RWPE1 (cell line): Measurements from ENCODE around the gene SEL1L2.

Experiments used
- CTCF ChIA-PET: fragments of 350-600 bp; sonication (Branson Sonifier 250); formaldehyde crosslinking; extraction: SDS; loops from one replicate; lab custom pipeline; 2021; lab: Yijun Ruan, JAX
- POLR2A ChIA-PET: fragments of 400-600 bp; formaldehyde crosslinking; extraction: SDS; loops from one replicate; lab custom pipeline; 2020; ENCODE audit warnings: antibody characterized with exemption; ENCODE audit not compliant: low non-redundant PET; lab: Yijun Ruan, JAX
- DNase-seq: peaks from one replicate; pipeline ENCODE4 v3.0.0; 2012; ENCODE audit warnings: low spot score
- H3K27ac ChIP-seq: fragments of 450-650 bp; 2 replicates; pipeline ENCODE4 v1.5.1; 2017
- CTCF ChIP-seq: fragments of 450-650 bp; conservative IDR thresholded peaks from 2 replicates; pipeline ENCODE4 v1.5.1; 2017; ENCODE audit warnings: low read depth, mild to moderate bottlenecking

SEL1L2 gene

GRCh38 chr20:13816757-13817156, 173.7 kb downstream of the SEL1L2 start:
- ChIA-PET POLR2A (no interaction called here), CTCF (no interaction called here)
- DNase-seq, result peak; percentile 26
- TF ChIP-seq CTCF, result no peak
- H3K27ac ChIP-seq, result no peak overlapping the region

- POLR2A ChIA-PET, result no interaction called here
- no peak for TF ChIP-seq CTCF
- H3K27ac ChIP-seq, result no peak overlapping the region
- DNase-seq, result no peak
- CTCF ChIA-PET, result no interaction called here
These were observed 175.7 kb downstream of the SEL1L2 start for GRCh38 chr20:13814672-13815071.

- no peak for TF ChIP-seq CTCF
- no peak for DNase-seq
- ChIA-PET POLR2A (no interaction called here), CTCF (no interaction called here)
- H3K27ac ChIP-seq, result no peak overlapping the region
These were observed 176.5 kb downstream of the SEL1L2 start for GRCh38 chr20:13813910-13814309.

GRCh38 chr20:13810446-13810845, 180.0 kb downstream of the SEL1L2 start:
- CTCF ChIA-PET, result no interaction called here
- DNase-seq, result no peak
- H3K27ac ChIP-seq, result no peak overlapping the region
- POLR2A ChIA-PET, result no interaction called here
- TF ChIP-seq CTCF, result no peak

GRCh38 chr20:13809855-13810254, 180.6 kb downstream of the SEL1L2 start:
- DNase-seq, result no peak
- ChIA-PET CTCF (no interaction called here), POLR2A (no interaction called here)
- no peak overlapping the region for H3K27ac ChIP-seq
- no peak for TF ChIP-seq CTCF

- POLR2A ChIA-PET, result no interaction called here
- no peak for TF ChIP-seq CTCF
- CTCF ChIA-PET, result no interaction called here
- no peak overlapping the region for H3K27ac ChIP-seq
- DNase-seq, result no peak
These were observed 181.0 kb downstream of the SEL1L2 start for GRCh38 chr20:13809373-13809772.

- peak; percentile 92 for DNase-seq
- TF ChIP-seq CTCF, result no peak
- ChIA-PET CTCF (interaction anchor here (0.7 kb wide), 1 partner anchor 57 kb away, joined by 3 read pairs; no protein-coding TSS in a partner anchor), POLR2A (no interaction called here)
- peak overlapping the region; percentile 78 for H3K27ac ChIP-seq
These were observed 189.7 kb downstream of the SEL1L2 start for GRCh38 chr20:13800728-13801134.
